Measurements from ENCODE around the gene CUZD1. TPM values are rescaled to one million over a fixed set of nuclear protein-coding genes. Genes with fewer than 3 reads are reported as not detected.

Gene CUZD1
- polyA plus RNA-seq, 1 of the 3 experiments (the other 2 are of a cell fraction): 0.89 TPM

DNA sequence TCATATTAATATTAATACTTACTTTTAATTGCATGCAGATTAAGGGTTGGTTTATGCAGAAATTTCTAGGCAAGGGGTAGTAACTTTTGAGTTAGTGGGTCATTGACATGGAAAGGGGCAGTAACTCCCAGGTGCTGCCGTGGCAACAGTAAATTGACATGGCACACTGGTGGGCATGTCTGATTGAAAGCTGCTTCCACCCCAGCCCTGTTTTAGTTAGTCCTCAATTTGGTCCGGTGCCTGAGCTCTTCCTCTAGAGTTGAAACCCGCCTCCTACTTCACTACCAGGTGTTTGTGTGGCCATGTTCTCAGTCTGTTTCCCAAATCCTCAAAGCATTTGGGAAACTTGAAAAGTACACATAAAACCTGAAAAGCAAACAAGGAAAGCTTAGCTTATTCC lies 18.4 kb downstream of the CUZD1 start:
- H3K27ac ChIP-seq (ENCODE audit: low read depth in 2 of 2, low read length in 1 of 2): no peak overlapping the region
- H3K4me3 ChIP-seq (ENCODE audit: low read depth in 2 of 2, low read length in 1 of 2): no peak overlapping the region
- no peak overlapping the region for H3K4me2 ChIP-seq
- no peak overlapping the region for H3K9ac ChIP-seq
- H3K36me3 ChIP-seq (replicated peaks in 1 of 2; ENCODE audit: control insufficient read depth in 1 of 2, insufficient read depth in 2 of 2, low read length in 1 of 2): no peaks in the 10 kb centered on the region
- H3F3A ChIP-seq (replicated peaks; ENCODE audit: insufficient read depth): no peaks in the 10 kb centered on the region
- no peaks in the 10 kb centered on the region for H4K20me1 ChIP-seq (ENCODE audit: insufficient read depth)
- H3K9me2 ChIP-seq: no peaks in the 10 kb centered on the region
- no peak for DNase-seq
- peaks cover 7% of the 10 kb centered on the region; the same call in 1 of the 2 replicates for H3K27me3 ChIP-seq (ENCODE audit: insufficient read depth)
- no peaks in the 10 kb centered on the region for H3K79me2 ChIP-seq (ENCODE audit: insufficient read depth)
- ChIA-PET POLR2A (no interaction called here), CTCF (interaction anchor here (0.9 kb wide), 1 partner anchor 179 kb away, joined by 3 read pairs; no protein-coding TSS in a partner anchor)
- H3K9me3 ChIP-seq: no peaks in the 10 kb centered on the region
- H3K4me1 ChIP-seq (ENCODE audit: control insufficient read depth in 1 of 2, insufficient read depth in 2 of 2, low read depth in 1 of 2, low read length in 1 of 2): no peaks in the 10 kb centered on the region
- WGBS (ENCODE audit: low lambda C conversion rate): 56% methylated on average over 3 of the region's 3 CpGs
- H2AFZ ChIP-seq (ENCODE audit: low read depth): no peak overlapping the region
- TF ChIP-seq CHD2 (IDR thresholded peaks at IDR 0.05; ENCODE audit: low read length, partially characterized antibody) (no peak), ELF1 (IDR thresholded peaks at IDR 0.05) (no peak), RXRA (IDR thresholded peaks at IDR 0.05; ENCODE audit: borderline replicate concordance, low read depth) (no peak), NRF1 (IDR thresholded peaks at IDR 0.05; ENCODE audit: low read depth, low read length) (no peak), GATA2 (CRISPR knock-in tag; IDR thresholded peaks at IDR 0.05) (no peak), EZH2phosphoT487 (IDR thresholded peaks at IDR 0.05; ENCODE audit: borderline replicate concordance, low read depth) (no peak), SMC3 (IDR thresholded peaks at IDR 0.05; ENCODE audit: low read depth, low read length) (no peak)
- TF ChIP-seq, protein P1, sequence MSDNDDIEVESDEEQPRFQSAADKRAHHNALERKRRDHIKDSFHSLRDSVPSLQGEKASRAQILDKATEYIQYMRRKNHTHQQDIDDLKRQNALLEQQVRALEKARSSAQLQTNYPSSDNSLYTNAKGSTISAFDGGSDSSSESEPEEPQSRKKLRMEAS (IDR thresholded peaks at IDR 0.05; ENCODE audit: low read depth): no peak
- TF ChIP-seq, protein P2, sequence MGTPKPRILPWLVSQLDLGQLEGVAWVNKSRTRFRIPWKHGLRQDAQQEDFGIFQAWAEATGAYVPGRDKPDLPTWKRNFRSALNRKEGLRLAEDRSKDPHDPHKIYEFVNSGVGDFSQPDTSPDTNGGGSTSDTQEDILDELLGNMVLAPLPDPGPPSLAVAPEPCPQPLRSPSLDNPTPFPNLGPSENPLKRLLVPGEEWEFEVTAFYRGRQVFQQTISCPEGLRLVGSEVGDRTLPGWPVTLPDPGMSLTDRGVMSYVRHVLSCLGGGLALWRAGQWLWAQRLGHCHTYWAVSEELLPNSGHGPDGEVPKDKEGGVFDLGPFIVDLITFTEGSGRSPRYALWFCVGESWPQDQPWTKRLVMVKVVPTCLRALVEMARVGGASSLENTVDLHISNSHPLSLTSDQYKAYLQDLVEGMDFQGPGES (IDR thresholded peaks at IDR 0.05; ENCODE audit: low read depth, low read length): no peak

DNA sequence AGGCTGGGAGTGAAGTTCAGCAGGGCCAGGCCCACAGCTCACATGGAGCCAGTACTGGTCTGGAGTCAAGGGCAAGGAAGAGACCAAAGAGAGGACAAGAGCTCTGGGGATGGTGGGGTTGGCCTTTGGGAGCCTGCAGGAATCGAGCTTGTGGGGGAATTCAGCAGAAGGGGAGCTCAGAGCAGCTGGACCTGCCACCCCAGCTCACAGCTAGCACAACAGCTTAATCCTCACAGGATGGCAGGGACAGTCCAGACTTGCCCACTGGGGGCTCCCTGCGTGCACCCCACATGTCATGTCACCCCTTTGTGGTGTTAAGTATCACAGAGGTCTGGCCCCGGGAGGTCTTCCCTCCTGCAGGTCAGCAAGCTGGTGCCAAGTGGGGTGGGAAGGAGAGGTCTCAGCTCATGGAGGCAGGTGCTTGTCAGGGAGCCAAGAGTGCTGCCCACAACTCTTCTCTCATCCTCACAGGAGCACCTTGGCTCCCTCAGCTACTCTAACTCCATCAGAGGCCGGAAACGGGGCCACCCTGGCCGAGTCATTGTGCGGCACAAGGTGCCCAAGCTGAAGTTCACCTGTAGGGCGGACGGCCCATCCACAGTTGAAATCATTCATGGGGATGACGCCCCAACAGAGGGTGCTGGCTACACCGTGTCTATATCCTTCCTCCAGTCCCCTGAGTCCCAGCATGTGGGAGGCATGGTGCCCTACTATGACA lies 22.5 kb downstream of the CUZD1 start:
- no peak overlapping the region for H3K9ac ChIP-seq
- H3K4me3 ChIP-seq (ENCODE audit: low read depth in 2 of 2, low read length in 1 of 2): no peak overlapping the region
- WGBS (ENCODE audit: low lambda C conversion rate): 4% methylated on average over 4 of the region's 11 CpGs
- H3K9me2 ChIP-seq: no peaks in the 10 kb centered on the region
- H3K4me2 ChIP-seq: no peak overlapping the region
- TF ChIP-seq, protein P1 (IDR thresholded peaks at IDR 0.05; ENCODE audit: low read depth): no peak
- TF ChIP-seq RAD21 (IDR thresholded peaks at IDR 0.05; ENCODE audit: low read length): no peak
- H3K27ac ChIP-seq (ENCODE audit: low read depth in 2 of 2, low read length in 1 of 2): no peak overlapping the region
- no peaks in the 10 kb centered on the region for H3K36me3 ChIP-seq (replicated peaks in 1 of 2; ENCODE audit: control insufficient read depth in 1 of 2, insufficient read depth in 2 of 2, low read length in 1 of 2)
- ChIA-PET CTCF (no interaction called here), POLR2A (no interaction called here)
- H3F3A ChIP-seq (replicated peaks; ENCODE audit: insufficient read depth): no peaks in the 10 kb centered on the region
- H3K9me3 ChIP-seq: no peaks in the 10 kb centered on the region
- H3K27me3 ChIP-seq (ENCODE audit: insufficient read depth): peaks cover 7% of the 10 kb centered on the region; the same call in 1 of the 2 replicates
- H4K20me1 ChIP-seq (ENCODE audit: insufficient read depth): no peaks in the 10 kb centered on the region
- H3K4me1 ChIP-seq (ENCODE audit: control insufficient read depth in 1 of 2, insufficient read depth in 2 of 2, low read depth in 1 of 2, low read length in 1 of 2): no peaks in the 10 kb centered on the region
- DNase-seq: no peak
- no peaks in the 10 kb centered on the region for H3K79me2 ChIP-seq (ENCODE audit: insufficient read depth)
- no peak overlapping the region for H2AFZ ChIP-seq (ENCODE audit: low read depth)

Measured in SK-N-SH (cell line).